ENCODE data around the gene CEMIP2.
A peak's percentile ranks its signal among the peaks of the same experiment; 100 is the strongest.

CEMIP2 gene

GRCh38 chr9:71772726-71773125, 4.4 kb upstream of the CEMIP2 start:
- DNase-seq (ENCODE audit: low read depth): no peak
- TF ChIP-seq CTCF (IDR thresholded peaks at IDR 0.05; ENCODE audit: insufficient read depth, low read depth, low read length, missing control alignments): no peak
- no peak overlapping the region for H3K4me3 ChIP-seq (ENCODE audit: low read depth, low read length)

- no peak overlapping the region for H3K4me3 ChIP-seq (ENCODE audit: low read depth, low read length)
Measured at GRCh38 chr9:71770170-71770569, 1.9 kb upstream of the CEMIP2 start.

GRCh38 chr9:71769175-71770161, 1.2 kb upstream of the CEMIP2 start:
- no peak for TF ChIP-seq CTCF (IDR thresholded peaks at IDR 0.05; ENCODE audit: insufficient read depth, low read depth, low read length, missing control alignments)
- peak overlapping the region; percentile 58 for H3K4me3 ChIP-seq (ENCODE audit: low read depth, low read length)
- peak; percentile 47 for DNase-seq (ENCODE audit: low read depth)

More at GRCh38 chr9:71770170-71770569, 1.9 kb upstream of the CEMIP2 start:
- TF ChIP-seq CTCF (IDR thresholded peaks at IDR 0.05; ENCODE audit: insufficient read depth, low read depth, low read length, missing control alignments): no peak
- DNase-seq (ENCODE audit: low read depth): no peak

GRCh38 chr9:71767776-71768321, 464 bp downstream of the CEMIP2 start:
- no peak for TF ChIP-seq CTCF (IDR thresholded peaks at IDR 0.05; ENCODE audit: insufficient read depth, low read depth, low read length, missing control alignments)
- H3K4me3 ChIP-seq (ENCODE audit: low read depth, low read length): peak overlapping the region; percentile 76
- no peak for DNase-seq (ENCODE audit: low read depth)

- DNase-seq (ENCODE audit: low read depth): no peak
- no peak for TF ChIP-seq CTCF (IDR thresholded peaks at IDR 0.05; ENCODE audit: insufficient read depth, low read depth, low read length, missing control alignments)
- no peak overlapping the region for H3K4me3 ChIP-seq (ENCODE audit: low read depth, low read length)
Measured at GRCh38 chr9:71767163-71767775, 1.0 kb downstream of the CEMIP2 start.

- DNase-seq (ENCODE audit: low read depth): peak; percentile 16
- H3K4me3 ChIP-seq (ENCODE audit: low read depth, low read length): no peak overlapping the region
- no peak for TF ChIP-seq CTCF (IDR thresholded peaks at IDR 0.05; ENCODE audit: insufficient read depth, low read depth, low read length, missing control alignments)
Measured at GRCh38 chr9:71766663-71767062, 1.6 kb downstream of the CEMIP2 start.
